Epithelial cell of proximal tubule (primary cell): ENCODE results near the gene SP5. TPM values are rescaled to one million over a fixed set of nuclear protein-coding genes. Genes with fewer than 3 reads are reported as not detected.
"Not testable (repeated sequence)": the region's sequence is repeated elsewhere in the genome, so short reads cannot be mapped to it uniquely, and the experiment has no call there.

Experiments
- DNase-seq: peaks from one replicate; pipeline ENCODE4 v3.0.0-alpha.2; 2011; ENCODE audit warnings: low read depth
- H3K4me3 ChIP-seq: 2 replicates; pipeline ENCODE4 v1.5.1; 2011; ENCODE audit warnings: low read depth, mild to moderate bottlenecking, low read length
- total RNA-seq: library from RNA; depleted of rRNA; stranded (reverse); fragments of >200 nt; gene quantifications from 2 replicates; pipeline ENCODE4 v1.2.3, GENCODE V29; 2015
- TF ChIP-seq, protein P1 (sequence below): conservative IDR thresholded peaks from 2 replicates; pipeline ENCODE4 v1.5.1; 2012; ENCODE audit warnings: low read depth, mild to moderate bottlenecking, low read length

Gene SP5
- 0.14 TPM in 1 of 2 replicates, not detected in the other for total RNA-seq

DNA sequence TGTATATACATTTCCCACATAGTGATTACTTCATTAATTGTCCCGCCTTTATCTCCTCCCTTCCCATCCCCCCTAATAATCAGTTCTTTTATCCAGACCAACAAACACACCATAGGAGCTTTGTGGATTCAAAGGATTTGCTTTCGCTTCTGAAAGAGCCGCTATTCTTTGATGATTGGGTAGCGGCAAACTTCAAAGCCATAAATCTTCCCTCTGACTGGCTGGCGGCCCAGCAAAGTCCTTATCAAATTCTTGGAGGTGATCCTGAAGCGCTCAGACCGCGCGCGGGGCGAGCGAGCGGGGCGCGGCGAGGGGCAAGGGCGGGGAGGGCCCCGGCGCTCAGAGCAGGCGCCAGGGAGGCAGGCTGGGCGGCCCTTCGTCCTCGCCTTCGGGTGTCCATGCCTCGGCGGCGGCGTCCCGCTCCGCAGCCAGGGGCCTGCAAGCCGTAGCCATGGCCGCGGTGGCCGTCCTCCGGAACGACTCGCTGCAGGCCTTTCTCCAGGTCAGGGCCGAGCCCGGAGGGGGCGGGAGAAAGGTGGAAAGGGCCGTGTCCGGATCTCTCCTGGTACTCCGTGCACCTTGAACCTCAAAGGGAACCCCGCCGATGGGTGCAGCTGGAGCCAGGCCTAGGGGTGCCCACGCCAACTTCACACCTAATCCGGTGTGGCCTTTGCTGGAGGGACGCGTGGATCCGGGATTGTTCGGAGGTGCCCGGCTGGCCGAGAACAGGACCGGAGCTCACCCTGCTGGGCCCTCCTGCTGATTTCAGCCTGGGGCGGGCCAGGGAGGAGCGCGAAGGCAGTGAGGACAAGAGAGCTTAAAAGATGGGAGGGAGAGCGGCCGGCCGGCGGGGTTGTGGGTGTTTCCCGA lies at the start of gene SP5:
Gene SP5, plus strand, starts transcription at position 276 of the 870 bp plus-strand sequence. Its CDS starts 176 bp downstream, at position 452.
- peak within 1 kb of the TSS; percentile 46 for H3K4me3 ChIP-seq
- no peak for DNase-seq
- TF ChIP-seq, protein P1, sequence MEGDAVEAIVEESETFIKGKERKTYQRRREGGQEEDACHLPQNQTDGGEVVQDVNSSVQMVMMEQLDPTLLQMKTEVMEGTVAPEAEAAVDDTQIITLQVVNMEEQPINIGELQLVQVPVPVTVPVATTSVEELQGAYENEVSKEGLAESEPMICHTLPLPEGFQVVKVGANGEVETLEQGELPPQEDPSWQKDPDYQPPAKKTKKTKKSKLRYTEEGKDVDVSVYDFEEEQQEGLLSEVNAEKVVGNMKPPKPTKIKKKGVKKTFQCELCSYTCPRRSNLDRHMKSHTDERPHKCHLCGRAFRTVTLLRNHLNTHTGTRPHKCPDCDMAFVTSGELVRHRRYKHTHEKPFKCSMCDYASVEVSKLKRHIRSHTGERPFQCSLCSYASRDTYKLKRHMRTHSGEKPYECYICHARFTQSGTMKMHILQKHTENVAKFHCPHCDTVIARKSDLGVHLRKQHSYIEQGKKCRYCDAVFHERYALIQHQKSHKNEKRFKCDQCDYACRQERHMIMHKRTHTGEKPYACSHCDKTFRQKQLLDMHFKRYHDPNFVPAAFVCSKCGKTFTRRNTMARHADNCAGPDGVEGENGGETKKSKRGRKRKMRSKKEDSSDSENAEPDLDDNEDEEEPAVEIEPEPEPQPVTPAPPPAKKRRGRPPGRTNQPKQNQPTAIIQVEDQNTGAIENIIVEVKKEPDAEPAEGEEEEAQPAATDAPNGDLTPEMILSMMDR = no peak

DNA sequence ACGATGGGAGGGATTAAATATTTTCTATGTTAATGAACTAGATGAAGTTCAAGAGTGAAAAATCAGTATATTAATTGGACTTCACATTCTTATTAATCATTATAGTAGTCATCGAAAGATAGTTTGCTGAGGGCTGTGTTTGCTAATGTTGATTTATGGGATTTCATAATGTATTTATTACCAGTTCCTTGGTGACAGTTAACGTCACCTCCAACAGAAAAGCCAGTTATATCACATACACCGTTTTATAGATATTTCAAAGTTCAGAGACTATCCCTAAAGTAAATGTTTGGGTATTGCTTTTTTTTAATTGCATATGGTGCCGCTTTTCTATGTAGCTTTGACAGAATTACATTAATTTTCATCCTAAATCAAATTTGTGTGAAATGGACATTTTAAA lies 49.4 kb upstream of the SP5 start:
- TF ChIP-seq, protein P1 = no peak

DNA sequence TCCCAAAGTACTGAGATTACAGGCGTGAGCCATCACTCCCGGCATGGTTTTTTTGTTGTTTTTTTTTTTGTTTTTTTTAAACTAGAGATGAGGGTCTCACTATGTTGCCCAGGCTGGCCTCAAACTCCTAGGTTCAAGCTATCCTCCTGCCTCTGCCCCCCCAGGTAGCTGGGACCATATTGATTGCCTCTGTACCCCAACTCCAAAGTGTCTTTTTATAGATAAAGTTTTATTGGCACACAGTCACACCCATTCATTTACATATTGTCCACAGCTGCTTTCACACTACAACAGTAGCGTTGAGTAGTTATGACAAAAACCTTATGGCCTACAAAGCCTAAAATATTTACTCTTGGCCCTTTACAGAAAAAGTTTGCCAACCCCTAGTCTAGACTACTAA lies 45.2 kb upstream of the SP5 start:
- DNase-seq = no peak
- TF ChIP-seq, protein P1 = no peak

More for the DNA sequence above, 49.4 kb upstream of the SP5 start:
- H3K4me3 ChIP-seq = no peak overlapping the region
- DNase-seq = no peak

DNA sequence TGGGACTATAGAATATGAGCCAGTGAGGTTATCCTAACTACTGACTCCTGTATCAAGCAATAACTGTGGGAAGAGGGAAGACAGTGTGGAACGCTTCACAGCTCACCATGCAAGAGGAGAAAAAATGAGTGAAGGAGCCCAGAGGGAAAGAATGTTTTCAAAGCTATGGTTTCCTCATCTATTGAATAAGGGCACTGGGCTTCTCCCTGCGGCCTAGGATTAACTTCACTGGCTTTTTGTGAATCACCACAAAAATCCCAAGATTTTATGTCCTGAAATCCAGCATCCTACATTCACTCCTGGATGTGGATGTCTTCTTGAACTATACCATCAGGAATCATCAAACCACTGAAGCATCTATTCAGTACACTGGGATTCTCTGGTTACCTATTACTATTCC lies 44.5 kb upstream of the SP5 start:
- DNase-seq = no peak
- no peak overlapping the region for H3K4me3 ChIP-seq
- TF ChIP-seq, protein P1 = no peak

More for the DNA sequence above, 45.2 kb upstream of the SP5 start:
- no peak overlapping the region for H3K4me3 ChIP-seq

DNA sequence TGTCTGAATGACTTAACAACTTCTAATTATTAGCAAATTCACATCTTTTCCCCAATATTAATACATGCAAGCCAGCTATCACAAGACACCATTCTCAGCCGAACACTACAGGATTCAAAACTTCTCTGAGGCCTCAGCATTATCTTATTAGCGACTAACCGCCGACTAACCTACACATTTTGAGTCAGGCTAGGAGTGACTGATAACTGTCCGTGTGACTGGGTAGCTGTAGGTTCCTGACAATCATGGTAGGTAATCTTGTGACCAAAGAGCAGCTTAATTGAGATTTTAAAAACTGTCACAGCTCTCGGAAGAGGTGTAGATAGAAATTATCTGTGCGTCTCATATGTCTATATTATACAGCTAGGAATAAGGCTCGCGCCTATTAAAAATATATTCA lies 44.1 kb upstream of the SP5 start:
- DNase-seq = no peak
- H3K4me3 ChIP-seq = no peak overlapping the region
- TF ChIP-seq, protein P1 = no peak

DNA sequence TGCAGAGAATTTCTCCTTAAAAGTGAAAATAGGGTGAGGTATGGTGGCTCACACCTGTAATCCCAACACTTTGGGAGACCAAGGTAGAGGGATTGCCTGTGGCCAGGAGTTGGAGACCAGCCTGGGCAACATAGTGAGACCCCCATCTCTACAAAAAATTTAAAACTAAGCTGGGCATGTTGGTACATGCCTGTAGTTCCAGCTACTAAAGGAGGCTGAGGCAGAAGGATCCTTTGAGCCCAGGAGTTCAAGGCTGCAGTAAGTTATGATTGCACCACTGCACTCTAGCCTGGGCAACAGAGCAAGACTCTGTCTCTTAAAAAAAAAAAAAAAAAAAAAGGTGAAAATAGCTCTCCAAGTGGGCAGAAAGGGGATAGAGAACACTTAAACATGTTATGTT lies 40.9 kb upstream of the SP5 start:
- H3K4me3 ChIP-seq, DNase-seq: not testable (repeated sequence)

DNA sequence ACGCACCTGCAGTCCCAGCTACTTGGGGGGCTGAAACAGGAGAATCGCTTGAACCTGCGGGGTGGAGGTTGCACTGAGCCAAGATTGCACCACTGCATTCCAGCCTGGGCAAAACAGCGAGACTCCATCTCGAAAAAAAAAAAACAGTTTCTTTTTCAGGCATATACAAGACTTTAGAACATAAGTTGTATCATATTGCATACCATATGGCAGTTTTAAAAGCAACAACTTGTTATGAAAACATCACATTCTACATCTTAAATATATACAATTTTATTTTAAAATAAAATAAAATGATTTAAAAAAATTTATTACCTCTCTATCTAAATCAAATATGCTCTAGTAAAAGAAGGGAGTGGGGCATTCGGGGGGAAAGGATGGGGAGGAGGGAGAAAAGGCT lies 39.4 kb upstream of the SP5 start:
- TF ChIP-seq, protein P1 = no peak
- no peak overlapping the region for H3K4me3 ChIP-seq
- DNase-seq = no peak
